ENCODE measurements around the gene SV2A.
"Not testable (repeated sequence)": the region's sequence is repeated elsewhere in the genome, so short reads cannot be mapped to it uniquely, and the experiment has no call there.

Gene SV2A

DNA sequence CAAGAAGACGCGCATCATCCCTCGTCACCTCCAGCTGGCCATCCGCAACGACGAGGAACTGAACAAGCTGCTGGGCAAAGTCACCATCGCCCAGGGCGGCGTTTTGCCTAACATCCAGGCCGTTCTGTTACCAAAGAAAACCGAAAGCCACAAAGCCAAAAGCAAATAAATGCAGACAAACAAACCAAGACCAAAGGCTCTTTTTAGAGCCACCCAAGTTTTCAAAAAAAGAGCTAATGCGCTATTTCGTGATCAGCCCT is 30.5 kb downstream of the SV2A start:
- Histone ChIP-seq H3K18ac (ENCODE audit: low read length) (peak overlapping the region; percentile 80), H3K9ac (ENCODE audit: low read length) (peak overlapping the region; percentile 63), H2BK120ac (ENCODE audit: insufficient read depth, low read length, poor library complexity) (peak overlapping the region; percentile 64), H3K4me2 (ENCODE audit: low read length) (peak overlapping the region; percentile 82), H3K14ac (ENCODE audit: low read length) (peak overlapping the region; percentile 90), H2BK5ac (ENCODE audit: low read depth, low read length, poor library complexity) (peak overlapping the region; percentile 85), H3K4me3 (ENCODE audit: low read depth, low read length) (peak overlapping the region; percentile 71), H4K91ac (ENCODE audit: low read depth, low read length) (peak overlapping the region; percentile 67), H3K27ac (ENCODE audit: low read depth, low read length) (peak overlapping the region; percentile 98), H3K79me1 (ENCODE audit: low read length) (peaks cover 28% of the 10 kb centered on the region), H4K8ac (ENCODE audit: low read depth, low read length) (peak overlapping the region; percentile 86)
- not testable (repeated sequence) for H3K23ac ChIP-seq (ENCODE audit: low read length); H2AFZ ChIP-seq (ENCODE audit: insufficient read depth, low read length, poor library complexity); H3K9me3 ChIP-seq (ENCODE audit: insufficient read depth, low read depth, low read length); H2BK12ac ChIP-seq (ENCODE audit: low read length); H2AK5ac ChIP-seq (ENCODE audit: low read length); H3K79me2 ChIP-seq (ENCODE audit: control insufficient read depth, insufficient read depth, low read length, poor library complexity); H3K27me3 ChIP-seq (ENCODE audit: insufficient read depth, low read length); H4K12ac ChIP-seq (ENCODE audit: low read depth, low read length); H3K4ac ChIP-seq (ENCODE audit: low read depth, low read length); H3K36me3 ChIP-seq (ENCODE audit: control insufficient read depth in 1 of 2, insufficient read depth in 2 of 2, low read length in 2 of 2); H3K4me1 ChIP-seq (ENCODE audit: control insufficient read depth in 1 of 2, insufficient read depth in 2 of 2, low read length in 2 of 2); DNase-seq
- no CpG with 5 or more reads among the region's 13 CpGs for WGBS (ENCODE audit: extremely low coverage, insufficient coverage, insufficient read length)

- Histone ChIP-seq H2AFZ (ENCODE audit: insufficient read depth, low read length, poor library complexity) (no peak overlapping the region), H3K4me3 (ENCODE audit: low read depth, low read length) (peak overlapping the region; percentile 74), H3K9ac (ENCODE audit: low read length) (peak overlapping the region; percentile 72), H3K27ac (ENCODE audit: low read depth, low read length) (peak overlapping the region; percentile 98), H2BK12ac (ENCODE audit: low read length) (no peak overlapping the region), H3K14ac (ENCODE audit: low read length) (peak overlapping the region; percentile 90), H3K4ac (ENCODE audit: low read depth, low read length) (no peak overlapping the region), H3K23ac (ENCODE audit: low read length) (no peak overlapping the region), H3K4me2 (ENCODE audit: low read length) (peak overlapping the region; percentile 82), H2BK5ac (ENCODE audit: low read depth, low read length, poor library complexity) (peak overlapping the region; percentile 85), H4K8ac (ENCODE audit: low read depth, low read length) (peak overlapping the region; percentile 86), H3K79me1 (ENCODE audit: low read length) (peaks cover 28% of the 10 kb centered on the region), H3K79me2 (ENCODE audit: control insufficient read depth, insufficient read depth, low read length, poor library complexity) (peaks cover 7% of the 10 kb centered on the region), H2AK5ac (ENCODE audit: low read length) (peak overlapping the region; percentile 84), H2BK120ac (ENCODE audit: insufficient read depth, low read length, poor library complexity) (peak overlapping the region; percentile 64), H3K4me1 (ENCODE audit: control insufficient read depth in 1 of 2, insufficient read depth in 2 of 2, low read length in 2 of 2) (peaks cover 0 to 8% of the 10 kb centered on the region in 2 experiments), H3K36me3 (ENCODE audit: control insufficient read depth in 1 of 2, insufficient read depth in 2 of 2, low read length in 2 of 2) (no peaks in the 10 kb centered on the region), H4K12ac (ENCODE audit: low read depth, low read length) (peak overlapping the region; percentile 64), H3K18ac (ENCODE audit: low read length) (peak overlapping the region; percentile 80), H3K9me3 (ENCODE audit: insufficient read depth, low read depth, low read length) (no peaks in the 10 kb centered on the region), H4K91ac (ENCODE audit: low read depth, low read length) (peak overlapping the region; percentile 72), H3K27me3 (ENCODE audit: insufficient read depth, low read length) (no peaks in the 10 kb centered on the region)
- no CpG with 5 or more reads among the region's 62 CpGs for WGBS (ENCODE audit: extremely low coverage, insufficient coverage, insufficient read length)
- peak; percentile 96 to 99 for DNase-seq
Observed at GRCh38 chr1:149886396-149887195, 31.0 kb downstream of the SV2A start.

DNA sequence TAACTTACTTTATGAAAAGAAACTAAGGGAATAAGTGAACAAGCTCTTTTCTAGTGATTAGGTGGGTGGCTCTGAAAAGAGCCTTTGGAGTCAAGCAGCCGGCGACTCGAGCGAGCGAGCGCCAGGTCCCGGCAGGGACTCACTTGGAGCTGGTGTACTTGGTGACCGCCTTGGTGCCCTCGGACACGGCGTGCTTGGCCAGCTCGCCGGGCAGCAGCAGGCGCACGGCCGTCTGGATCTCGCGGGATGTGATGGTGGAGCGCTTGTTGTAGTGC is 31.6 kb downstream of the SV2A start:
- H3K23ac ChIP-seq (ENCODE audit: low read length); H3K9me3 ChIP-seq (ENCODE audit: insufficient read depth, low read depth, low read length): not testable (repeated sequence)

DNA sequence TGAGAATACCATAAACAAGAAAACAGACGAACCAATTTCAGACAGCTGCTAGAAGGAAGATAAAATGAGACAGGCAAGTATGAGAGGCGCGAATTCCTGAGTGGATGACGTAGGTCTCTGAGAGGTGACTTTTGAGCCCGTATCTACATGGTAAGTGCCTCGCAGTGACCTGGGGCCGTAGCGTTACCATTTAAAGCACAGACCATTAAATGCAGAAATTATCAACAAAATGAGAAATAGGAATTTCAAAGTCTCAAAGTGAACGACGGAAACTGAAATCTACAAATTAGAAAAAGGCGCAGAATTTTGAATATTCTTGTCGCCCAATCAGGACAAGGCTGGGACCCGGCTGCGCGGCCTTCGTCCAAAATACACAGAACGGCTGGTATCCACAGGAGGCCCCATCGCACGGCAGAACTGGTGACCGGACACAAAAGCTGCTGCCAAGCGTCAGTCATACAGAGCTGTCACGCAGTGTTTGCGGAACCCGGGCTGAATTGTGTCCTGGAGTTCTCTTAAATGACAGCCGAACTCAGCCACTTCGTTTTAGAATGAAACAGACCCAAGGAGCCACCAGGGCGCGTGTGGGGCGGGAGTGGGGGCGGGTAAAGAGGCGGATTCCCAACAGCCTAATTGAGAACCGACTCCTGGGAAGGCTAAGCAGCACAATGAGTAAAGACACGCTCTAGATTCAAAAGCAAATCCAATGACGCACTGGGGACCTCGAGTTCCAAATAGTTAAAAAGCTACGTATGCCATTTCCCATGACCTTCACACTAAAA is 32.1 kb downstream of the SV2A start:
- no peaks in the 10 kb centered on the region for H3K9me3 ChIP-seq (ENCODE audit: insufficient read depth, low read depth, low read length)
- no CpG with 5 or more reads among the region's 36 CpGs for WGBS (ENCODE audit: extremely low coverage, insufficient coverage, insufficient read length)
- H4K12ac ChIP-seq (ENCODE audit: low read depth, low read length): no peak overlapping the region

More for the DNA sequence above, 31.6 kb downstream of the SV2A start:
- H2AK5ac ChIP-seq (ENCODE audit: low read length); H4K12ac ChIP-seq (ENCODE audit: low read depth, low read length); H3K79me2 ChIP-seq (ENCODE audit: control insufficient read depth, insufficient read depth, low read length, poor library complexity); H4K8ac ChIP-seq (ENCODE audit: low read depth, low read length); H2BK120ac ChIP-seq (ENCODE audit: insufficient read depth, low read length, poor library complexity); DNase-seq; H3K27me3 ChIP-seq (ENCODE audit: insufficient read depth, low read length); H3K4me1 ChIP-seq (ENCODE audit: control insufficient read depth in 1 of 2, insufficient read depth in 2 of 2, low read length in 2 of 2); H2BK12ac ChIP-seq (ENCODE audit: low read length); H2AFZ ChIP-seq (ENCODE audit: insufficient read depth, low read length, poor library complexity); H3K36me3 ChIP-seq (ENCODE audit: control insufficient read depth in 1 of 2, insufficient read depth in 2 of 2, low read length in 2 of 2); H3K4ac ChIP-seq (ENCODE audit: low read depth, low read length): not testable (repeated sequence)
- peak overlapping the region; percentile 77 for H3K4me2 ChIP-seq (ENCODE audit: low read length)
- peak overlapping the region; percentile 81 for H2BK5ac ChIP-seq (ENCODE audit: low read depth, low read length, poor library complexity)
- peak overlapping the region; percentile 87 for H3K9ac ChIP-seq (ENCODE audit: low read length)
- H3K79me1 ChIP-seq (ENCODE audit: low read length): peaks cover 28% of the 10 kb centered on the region
- peak overlapping the region; percentile 72 for H3K18ac ChIP-seq (ENCODE audit: low read length)
- peak overlapping the region; percentile 65 for H3K14ac ChIP-seq (ENCODE audit: low read length)
- H4K91ac ChIP-seq (ENCODE audit: low read depth, low read length): peak overlapping the region; percentile 13
- peak overlapping the region; percentile 74 for H3K4me3 ChIP-seq (ENCODE audit: low read depth, low read length)
- no CpG with 5 or more reads among the region's 19 CpGs for WGBS (ENCODE audit: extremely low coverage, insufficient coverage, insufficient read length)
- H3K27ac ChIP-seq (ENCODE audit: low read depth, low read length): peak overlapping the region; percentile 75

More for the DNA sequence above, 32.1 kb downstream of the SV2A start:
- DNase-seq: peak; percentile 88 to 95
- Histone ChIP-seq H3K4ac (ENCODE audit: low read depth, low read length) (no peak overlapping the region), H3K18ac (ENCODE audit: low read length) (peak overlapping the region; percentile 75), H3K27me3 (ENCODE audit: insufficient read depth, low read length) (no peaks in the 10 kb centered on the region), H3K4me2 (ENCODE audit: low read length) (peak overlapping the region; percentile 77), H4K8ac (ENCODE audit: low read depth, low read length) (no peak overlapping the region), H3K4me3 (ENCODE audit: low read depth, low read length) (peak overlapping the region; percentile 74), H3K79me1 (ENCODE audit: low read length) (peaks cover 28% of the 10 kb centered on the region), H2AK5ac (ENCODE audit: low read length) (no peak overlapping the region), H2BK5ac (ENCODE audit: low read depth, low read length, poor library complexity) (peak overlapping the region; percentile 81), H3K79me2 (ENCODE audit: control insufficient read depth, insufficient read depth, low read length, poor library complexity) (peaks cover 7% of the 10 kb centered on the region), H3K27ac (ENCODE audit: low read depth, low read length) (peak overlapping the region; percentile 75), H3K9ac (ENCODE audit: low read length) (peak overlapping the region; percentile 87), H3K36me3 (ENCODE audit: control insufficient read depth in 1 of 2, insufficient read depth in 2 of 2, low read length in 2 of 2) (no peaks in the 10 kb centered on the region), H2AFZ (ENCODE audit: insufficient read depth, low read length, poor library complexity) (peak overlapping the region; percentile 20), H2BK12ac (ENCODE audit: low read length) (no peak overlapping the region), H3K4me1 (ENCODE audit: control insufficient read depth in 1 of 2, insufficient read depth in 2 of 2, low read length in 2 of 2) (peaks cover 0 to 8% of the 10 kb centered on the region in 2 experiments), H3K23ac (ENCODE audit: low read length) (no peak overlapping the region), H3K14ac (ENCODE audit: low read length) (peak overlapping the region; percentile 53), H2BK120ac (ENCODE audit: insufficient read depth, low read length, poor library complexity) (peak overlapping the region; percentile 57), H4K91ac (ENCODE audit: low read depth, low read length) (no peak overlapping the region)
